ENCODE measurements around the gene MIGA2. TPM values are rescaled to one million over a fixed set of nuclear protein-coding genes. Genes with fewer than 3 reads are reported as not detected.

Gene MIGA2
- total RNA-seq, 1 donor from 2014 or later, result 23.8 TPM

- H3K4me1 ChIP-seq (ENCODE audit: insufficient read depth, low read length), result no peaks in the 10 kb centered on the region
- Mint-ChIP-seq H3K27me3 (ENCODE audit: low read depth, unreplicated experiment) (peaks cover 5% of the 10 kb centered on the region), H3K27ac (ENCODE audit: unreplicated experiment) (no peak overlapping the region), H3K36me3 (ENCODE audit: low read depth, unreplicated experiment) (peaks cover 17% of the 10 kb centered on the region), H3K4me3 (ENCODE audit: unreplicated experiment) (no peak overlapping the region), H3K9me3 (ENCODE audit: unreplicated experiment) (no peaks in the 10 kb centered on the region), H3K4me1 (ENCODE audit: low read depth, unreplicated experiment) (no peaks in the 10 kb centered on the region)
- no peaks in the 10 kb centered on the region for H3K9me3 ChIP-seq (ENCODE audit: insufficient read depth, low read depth, low read length)
- DNase-seq (ENCODE audit: low read depth) (no peak), FAIRE-seq (no peak)
- no peak overlapping the region for H3K27ac ChIP-seq (ENCODE audit: low read depth, low read length)
- no peak overlapping the region for H3K9ac ChIP-seq (ENCODE audit: low read length)
- TF ChIP-seq EZH2 (IDR thresholded peaks at IDR 0.05; ENCODE audit: insufficient read depth, low read length) (no peak), CTCF (IDR thresholded peaks at IDR 0.05; ENCODE audit: insufficient read depth, low read depth, low read length) (no peak)
- H3K4me3 ChIP-seq (ENCODE audit: insufficient read depth, low read depth, low read length), result no peak overlapping the region
- H3K79me2 ChIP-seq (ENCODE audit: insufficient read depth, low read length), result no peaks in the 10 kb centered on the region
- H3K27me3 ChIP-seq (ENCODE audit: insufficient read depth, low read length), result no peaks in the 10 kb centered on the region
- no peaks in the 10 kb centered on the region for H3K36me3 ChIP-seq (ENCODE audit: insufficient read depth, low read length)
- no peak overlapping the region for H2AFZ ChIP-seq (ENCODE audit: low read depth, low read length)
- H3K4me2 ChIP-seq (ENCODE audit: low read length), result no peak overlapping the region
- no peaks in the 10 kb centered on the region for H4K20me1 ChIP-seq (ENCODE audit: insufficient read depth, low read length)
Measured at GRCh38 chr9:129102095-129102525, 65.7 kb downstream of the MIGA2 start.

GRCh38 chr9:129102791-129103594, 66.6 kb downstream of the MIGA2 start:
- Histone ChIP-seq H2AFZ (ENCODE audit: low read depth, low read length) (no peak overlapping the region), H3K4me1 (ENCODE audit: insufficient read depth, low read length) (no peaks in the 10 kb centered on the region), H3K79me2 (ENCODE audit: insufficient read depth, low read length) (no peaks in the 10 kb centered on the region), H3K27me3 (ENCODE audit: insufficient read depth, low read length) (no peaks in the 10 kb centered on the region), H3K27ac (ENCODE audit: low read depth, low read length) (no peak overlapping the region), H3K9ac (ENCODE audit: low read length) (no peak overlapping the region), H3K36me3 (ENCODE audit: insufficient read depth, low read length) (peaks cover 3% of the 10 kb centered on the region), H3K4me2 (ENCODE audit: low read length) (no peak overlapping the region), H3K9me3 (ENCODE audit: insufficient read depth, low read depth, low read length) (no peaks in the 10 kb centered on the region), H4K20me1 (ENCODE audit: insufficient read depth, low read length) (peaks cover 7% of the 10 kb centered on the region), H3K4me3 (ENCODE audit: insufficient read depth, low read depth, low read length) (no peak overlapping the region)
- Mint-ChIP-seq H3K27ac (ENCODE audit: unreplicated experiment) (no peak overlapping the region), H3K4me3 (ENCODE audit: unreplicated experiment) (no peak overlapping the region), H3K4me1 (ENCODE audit: low read depth, unreplicated experiment) (no peaks in the 10 kb centered on the region), H3K27me3 (ENCODE audit: low read depth, unreplicated experiment) (peaks cover 5% of the 10 kb centered on the region), H3K36me3 (ENCODE audit: low read depth, unreplicated experiment) (peaks cover 17% of the 10 kb centered on the region), H3K9me3 (ENCODE audit: unreplicated experiment) (no peaks in the 10 kb centered on the region)
- TF ChIP-seq CTCF (IDR thresholded peaks at IDR 0.05; ENCODE audit: insufficient read depth, low read depth, low read length) (peak; percentile 41), EZH2 (IDR thresholded peaks at IDR 0.05; ENCODE audit: insufficient read depth, low read length) (no peak)
- DNase-seq (ENCODE audit: low read depth) (no peak), FAIRE-seq (no peak)

- Histone ChIP-seq H3K4me1 (ENCODE audit: insufficient read depth, low read length) (no peaks in the 10 kb centered on the region), H2AFZ (ENCODE audit: low read depth, low read length) (no peak overlapping the region), H3K27me3 (ENCODE audit: insufficient read depth, low read length) (no peaks in the 10 kb centered on the region), H3K9me3 (ENCODE audit: insufficient read depth, low read depth, low read length) (no peaks in the 10 kb centered on the region), H3K4me2 (ENCODE audit: low read length) (no peak overlapping the region), H3K9ac (ENCODE audit: low read length) (no peak overlapping the region), H4K20me1 (ENCODE audit: insufficient read depth, low read length) (peaks cover 7% of the 10 kb centered on the region), H3K79me2 (ENCODE audit: insufficient read depth, low read length) (no peaks in the 10 kb centered on the region), H3K27ac (ENCODE audit: low read depth, low read length) (no peak overlapping the region), H3K36me3 (ENCODE audit: insufficient read depth, low read length) (peaks cover 3% of the 10 kb centered on the region), H3K4me3 (ENCODE audit: insufficient read depth, low read depth, low read length) (no peak overlapping the region)
- H3K9me3 Mint-ChIP-seq (ENCODE audit: unreplicated experiment), result no peaks in the 10 kb centered on the region
- H3K27me3 Mint-ChIP-seq (ENCODE audit: low read depth, unreplicated experiment), result peaks cover 5% of the 10 kb centered on the region
- FAIRE-seq (no peak), DNase-seq (ENCODE audit: low read depth) (no peak)
- peaks cover 17% of the 10 kb centered on the region for H3K36me3 Mint-ChIP-seq (ENCODE audit: low read depth, unreplicated experiment)
- TF ChIP-seq CTCF (IDR thresholded peaks at IDR 0.05; ENCODE audit: insufficient read depth, low read depth, low read length) (no peak), EZH2 (IDR thresholded peaks at IDR 0.05; ENCODE audit: insufficient read depth, low read length) (no peak)
- H3K4me1 Mint-ChIP-seq (ENCODE audit: low read depth, unreplicated experiment), result no peaks in the 10 kb centered on the region
- H3K4me3 Mint-ChIP-seq (ENCODE audit: unreplicated experiment), result no peak overlapping the region
- no peak overlapping the region for H3K27ac Mint-ChIP-seq (ENCODE audit: unreplicated experiment)
Measured at GRCh38 chr9:129103595-129103965, 67.2 kb downstream of the MIGA2 start.

Measured in astrocyte (in vitro differentiated cells and primary cell).